Renal pelvis (tissue), 4 donors: ENCODE measurements around the gene CECR2. TPM values are rescaled to one million over a fixed set of nuclear protein-coding genes. Genes with fewer than 3 reads are reported as not detected.

Source experiments
- DNase-seq: peaks from one replicate; pipeline ENCODE4 v3.0.0-alpha.2; 2013
- polyA plus RNA-seq, 3 donors: library from polyadenylated mRNA; unstranded; fragments of 120-200 nt; gene quantifications; one replicate each; pipeline ENCODE4 v1.2.1, GENCODE V29; 2013; ENCODE audit not compliant: insufficient read length in 3 of 3

The CECR2 gene
- polyA plus RNA-seq, 3 donors = 12.3 to 23.0 (median 21.7) TPM

GRCh38 chr22:17598318-17598717, 229.1 kb downstream of the CECR2 start:
- DNase-seq = no peak

- no peak for DNase-seq
Observed at GRCh38 chr22:17601031-17601430, 231.8 kb downstream of the CECR2 start.

- DNase-seq = no peak
Observed at GRCh38 chr22:17603668-17604067, 234.4 kb downstream of the CECR2 start.

- DNase-seq = no peak
Observed at GRCh38 chr22:17606496-17606895, 237.2 kb downstream of the CECR2 start.

Other genes with a start within 250 kb of the CECR2 start
- gene TMEM121B, start 248.1 kb upstream of the CECR2 start, polyA plus RNA-seq = 1 to 10 TPM in 1 of 3 donors, under 1 TPM in 2; 0.84 to 1.0 (median 1.00) TPM
- gene HDHD5, start 210.2 kb upstream of the CECR2 start, polyA plus RNA-seq = 10 to 100 TPM; 38.7 to 46.6 (median 44.7) TPM
- gene ADA2, start 150.0 kb upstream of the CECR2 start, polyA plus RNA-seq = 10 to 100 TPM; 38.1 to 68.1 (median 42.1) TPM
- 1 to 10 TPM in 2 of 3 donors, under 1 TPM in 1; 0.89 to 2.0 (median 1.9) TPM for gene SLC25A18, start 194.0 kb downstream of the CECR2 start, polyA plus RNA-seq